PFSK-1 (cell line): ENCODE results near the gene LIME1.

Source experiments
- FOXP2 ChIP-seq: optimal IDR thresholded peaks from 2 replicates; pipeline ENCODE3; 2011; ENCODE audit warnings: borderline replicate concordance, control low read depth, inconsistent platforms; ENCODE audit not compliant: insufficient read depth; ENCODE audit errors: extremely low read length, extremely low read depth
- POLR2AphosphoS5 ChIP-seq: IDR thresholded peaks from 2 replicates; pipeline ENCODE4 v1.6.1; 2012; ENCODE audit warnings: low read depth, mild to moderate bottlenecking, control low read depth, low read length, moderate library complexity
- REST ChIP-seq, 2 experiments: IDR thresholded peaks; 2 replicates each; pipeline versions ENCODE4 v1.6.1 to v1.8.0; 2011 to 2012; ENCODE audit warnings: low read depth in 2 of 2, low read length in 2 of 2, control low read depth in 1 of 2, inconsistent platforms in 1 of 2, mild to moderate bottlenecking in 1 of 2, moderate library complexity in 1 of 2; ENCODE audit not compliant: insufficient read depth in 1 of 2
- SIN3A ChIP-seq: IDR thresholded peaks from 2 replicates; pipeline ENCODE4 v1.6.1; 2012; ENCODE audit warnings: mild to moderate bottlenecking, low read length, moderate library complexity, borderline replicate concordance; ENCODE audit not compliant: insufficient read depth
- TAF1 ChIP-seq: IDR thresholded peaks from 2 replicates; pipeline ENCODE4 v1.6.1; 2012; ENCODE audit warnings: low read length, control low read depth, borderline replicate concordance; ENCODE audit not compliant: insufficient read depth

GRCh38 chr20:63755933-63756647 lies 19.6 kb downstream of the LIME1 start:
- TF ChIP-seq REST (IDR thresholded peaks at IDR 0.05; ENCODE audit: insufficient read depth in 1 of 2, low read depth in 2 of 2, low read length in 2 of 2) (no peak), POLR2AphosphoS5 (no peak), TAF1 (no peak), FOXP2 (no peak), SIN3A (no peak)
